ENCODE results near the gene C1orf232.

Gene C1orf232

DNA sequence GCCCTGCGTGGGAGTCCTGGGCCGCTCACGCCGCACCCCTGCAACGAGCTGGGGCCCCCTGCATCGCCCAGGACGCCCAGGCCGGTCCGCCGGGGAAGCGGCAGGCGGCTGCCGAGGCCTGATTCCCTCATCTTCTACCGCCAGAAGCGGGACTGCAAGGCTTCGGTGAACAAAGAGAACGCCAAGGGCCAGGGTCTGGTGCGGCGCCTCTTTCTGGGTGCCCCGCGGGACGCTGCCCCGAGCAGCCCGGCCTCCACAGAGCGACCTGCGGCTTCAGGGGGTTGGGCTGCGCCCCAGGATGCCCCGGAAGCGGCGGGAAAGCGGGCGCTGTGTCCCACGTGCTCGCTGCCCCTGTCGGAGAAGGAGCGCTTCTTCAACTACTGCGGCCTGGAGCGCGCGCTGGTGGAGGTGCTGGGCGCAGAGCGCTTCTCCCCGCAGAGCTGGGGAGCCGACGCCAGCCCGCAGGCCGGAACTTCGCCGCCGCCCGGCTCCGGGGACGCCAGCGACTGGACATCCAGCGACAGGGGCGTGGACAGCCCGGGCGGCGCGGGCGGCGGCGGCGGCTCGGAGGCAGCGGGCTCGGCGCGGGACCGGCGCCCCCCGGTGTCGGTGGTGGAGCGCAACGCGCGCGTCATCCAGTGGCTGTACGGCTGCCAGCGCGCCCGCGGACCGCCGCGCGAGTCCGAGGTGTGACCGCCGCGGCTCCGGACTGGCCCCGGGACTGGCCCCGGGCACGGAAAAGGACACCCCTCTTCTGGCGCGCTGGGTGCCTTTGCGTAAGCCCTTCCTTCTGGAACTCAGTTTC is 7.1 kb downstream of the C1orf232 start:
- DNase-seq (ENCODE audit: low read depth) = no peak
- TF ChIP-seq, protein P1, sequence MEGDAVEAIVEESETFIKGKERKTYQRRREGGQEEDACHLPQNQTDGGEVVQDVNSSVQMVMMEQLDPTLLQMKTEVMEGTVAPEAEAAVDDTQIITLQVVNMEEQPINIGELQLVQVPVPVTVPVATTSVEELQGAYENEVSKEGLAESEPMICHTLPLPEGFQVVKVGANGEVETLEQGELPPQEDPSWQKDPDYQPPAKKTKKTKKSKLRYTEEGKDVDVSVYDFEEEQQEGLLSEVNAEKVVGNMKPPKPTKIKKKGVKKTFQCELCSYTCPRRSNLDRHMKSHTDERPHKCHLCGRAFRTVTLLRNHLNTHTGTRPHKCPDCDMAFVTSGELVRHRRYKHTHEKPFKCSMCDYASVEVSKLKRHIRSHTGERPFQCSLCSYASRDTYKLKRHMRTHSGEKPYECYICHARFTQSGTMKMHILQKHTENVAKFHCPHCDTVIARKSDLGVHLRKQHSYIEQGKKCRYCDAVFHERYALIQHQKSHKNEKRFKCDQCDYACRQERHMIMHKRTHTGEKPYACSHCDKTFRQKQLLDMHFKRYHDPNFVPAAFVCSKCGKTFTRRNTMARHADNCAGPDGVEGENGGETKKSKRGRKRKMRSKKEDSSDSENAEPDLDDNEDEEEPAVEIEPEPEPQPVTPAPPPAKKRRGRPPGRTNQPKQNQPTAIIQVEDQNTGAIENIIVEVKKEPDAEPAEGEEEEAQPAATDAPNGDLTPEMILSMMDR (IDR thresholded peaks at IDR 0.05; ENCODE audit: control insufficient read depth, extremely low read depth, insufficient read depth) = peak; percentile 31; the same call in 1 of the 2 replicates
- H3K4me3 ChIP-seq (ENCODE audit: low read depth, low read length) = no peak overlapping the region

DNA sequence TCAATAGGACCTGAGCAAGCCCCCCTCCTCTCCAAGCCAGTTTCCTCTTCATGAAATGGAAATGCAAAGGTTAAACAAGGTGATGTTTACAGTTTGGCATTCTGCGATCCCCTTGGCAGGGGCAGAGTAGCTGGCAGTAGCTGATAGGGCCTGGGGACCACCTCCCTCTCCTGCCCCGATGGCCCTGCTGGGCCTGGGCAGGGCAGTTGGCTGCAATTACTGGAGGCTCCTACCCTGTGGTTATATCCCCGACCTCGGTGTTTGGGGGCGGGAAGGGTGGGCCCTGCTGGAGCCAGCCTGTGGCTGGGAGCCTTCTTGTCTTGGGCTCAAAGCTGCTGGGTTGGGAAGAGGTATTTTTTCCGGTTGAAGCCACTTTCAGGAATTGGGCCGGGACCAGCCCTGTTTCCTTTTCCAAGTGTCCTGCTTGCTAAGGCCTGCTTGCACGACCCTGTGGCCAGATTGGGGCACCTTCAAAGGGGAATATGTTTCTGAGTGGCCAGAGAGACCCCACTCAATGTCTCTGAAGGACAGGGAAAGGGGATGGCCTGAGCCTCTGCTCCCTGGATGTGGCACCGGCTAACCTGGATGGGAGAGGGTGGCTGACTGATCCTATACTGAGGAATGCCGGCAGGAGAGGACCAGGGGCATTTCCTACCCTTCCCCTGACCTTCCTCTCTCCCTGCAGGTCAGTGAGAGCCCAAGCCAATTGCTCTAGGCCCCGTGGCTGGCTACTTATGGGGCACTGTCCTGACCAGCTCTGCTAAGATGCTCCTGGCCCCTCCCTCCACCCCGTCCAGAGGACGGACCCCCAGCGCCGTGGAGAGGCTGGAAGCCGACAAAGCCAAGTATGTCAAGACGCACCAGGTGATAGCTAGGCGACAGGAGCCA is 8.0 kb downstream of the C1orf232 start:
- H3K4me3 ChIP-seq (ENCODE audit: low read depth, low read length) = no peak overlapping the region
- TF ChIP-seq, protein P1 (IDR thresholded peaks at IDR 0.05; ENCODE audit: control insufficient read depth, extremely low read depth, insufficient read depth) = no peak
- peak; percentile 7 for DNase-seq (ENCODE audit: low read depth)

DNA sequence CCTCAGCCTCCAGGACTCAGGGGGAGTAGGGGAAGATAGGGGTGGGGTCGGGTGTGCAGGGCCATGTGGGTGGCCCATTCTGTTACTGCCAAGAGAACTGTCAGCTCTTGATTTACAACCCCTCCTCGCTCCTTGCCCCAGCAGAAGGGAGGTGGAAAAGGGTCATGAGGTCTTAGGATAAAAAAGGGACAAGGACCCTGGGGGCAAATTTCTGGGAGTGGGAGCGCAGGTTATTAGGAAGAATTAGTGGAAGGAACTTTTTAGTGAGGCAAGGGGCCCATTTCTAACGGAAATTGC is 9.1 kb downstream of the C1orf232 start:
- no peak for DNase-seq (ENCODE audit: low read depth)
- TF ChIP-seq, protein P1 (IDR thresholded peaks at IDR 0.05; ENCODE audit: control insufficient read depth, extremely low read depth, insufficient read depth) = no peak
- no peak overlapping the region for H3K4me3 ChIP-seq (ENCODE audit: low read depth, low read length)

DNA sequence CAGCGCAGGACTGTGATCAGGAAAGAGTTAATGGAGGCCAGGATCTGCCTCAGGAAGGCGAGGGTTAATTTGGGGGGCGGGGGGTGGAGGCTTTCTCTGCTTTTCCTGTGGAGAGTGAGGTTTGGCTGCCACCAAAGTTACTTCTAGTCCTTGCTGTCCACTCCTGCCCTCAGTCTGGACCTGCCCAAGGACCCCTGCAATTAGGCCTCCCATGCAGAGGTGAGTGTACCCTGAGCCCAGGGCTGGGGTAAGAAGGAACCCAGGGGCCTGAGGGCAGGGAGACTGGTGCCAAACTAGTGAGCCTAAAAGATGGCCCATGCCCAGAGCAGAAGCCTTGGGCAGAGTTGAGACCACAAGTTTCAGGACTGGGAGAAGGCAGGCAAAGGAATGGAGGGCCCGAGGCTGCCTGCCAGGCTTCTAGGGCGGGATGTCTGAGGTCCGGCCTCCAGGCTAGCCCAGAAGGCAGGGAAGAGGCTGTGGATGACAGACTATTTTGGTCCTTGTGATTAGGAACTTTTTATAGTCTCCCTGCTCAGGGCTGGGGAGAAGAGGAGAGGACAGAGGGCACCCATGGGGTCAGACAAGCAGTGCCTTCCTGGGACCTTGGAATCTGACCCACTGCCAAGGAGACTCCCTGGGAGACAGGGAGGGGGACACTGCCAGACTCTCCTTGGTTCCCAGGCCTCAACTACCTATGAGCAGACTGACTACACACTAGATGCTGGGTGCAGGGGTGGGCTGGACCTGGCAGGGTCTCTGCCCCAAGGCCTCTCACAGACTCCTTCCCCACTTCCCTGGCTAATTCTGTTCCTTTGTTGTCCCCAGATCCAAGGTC is 9.6 kb downstream of the C1orf232 start, which contains the start of gene FAM110D:
Gene FAM110D (plus strand): TSS at position 172 of the 835 bp plus-strand sequence. CDS start 2,213 bp downstream, outside the sequence.
- DNase-seq (ENCODE audit: low read depth) = no peak
- TF ChIP-seq, protein P1 (IDR thresholded peaks at IDR 0.05; ENCODE audit: control insufficient read depth, extremely low read depth, insufficient read depth) = no peak
- no peak within 1 kb of the TSS for H3K4me3 ChIP-seq (ENCODE audit: low read depth, low read length)

DNA sequence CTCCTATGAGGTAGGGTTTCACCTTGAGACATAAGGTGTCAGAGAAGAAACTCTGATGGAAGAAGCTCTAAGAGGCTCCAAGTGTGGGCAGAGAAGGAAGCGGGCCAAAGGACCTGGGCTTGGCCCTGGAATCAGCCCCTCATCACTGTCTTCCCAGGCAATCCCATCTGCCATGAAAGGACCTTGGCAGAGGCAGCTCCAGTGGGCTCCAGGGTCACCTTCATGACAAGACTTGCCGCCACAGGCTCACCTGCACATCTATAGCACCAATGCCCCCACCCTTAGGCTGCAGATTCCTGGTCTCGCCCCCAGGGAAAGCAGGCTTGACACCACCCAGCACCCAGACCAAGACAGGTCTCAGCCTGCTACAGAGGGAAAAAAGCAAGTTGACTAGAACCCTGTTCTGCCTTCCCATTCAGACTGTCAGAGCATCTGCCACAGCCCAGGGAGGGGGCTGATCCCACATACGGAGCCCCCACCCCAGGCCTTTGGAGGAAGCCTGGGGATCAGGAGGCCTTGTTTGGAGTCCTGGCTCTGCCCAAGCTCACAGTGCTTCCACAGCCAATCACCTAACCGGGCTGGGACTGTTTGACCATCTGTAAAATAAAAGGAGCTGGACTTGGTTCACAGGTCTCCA is 10.4 kb downstream of the C1orf232 start:
- no peak for DNase-seq (ENCODE audit: low read depth)
- H3K4me3 ChIP-seq (ENCODE audit: low read depth, low read length) = no peak overlapping the region
- TF ChIP-seq, protein P1 (IDR thresholded peaks at IDR 0.05; ENCODE audit: control insufficient read depth, extremely low read depth, insufficient read depth) = no peak
